ENCODE measurements around the gene ACTA2. TPM values are rescaled to one million over a fixed set of nuclear protein-coding genes. Genes with fewer than 3 reads are reported as not detected.
A peak's percentile ranks its signal among the peaks of the same experiment; 100 is the strongest.
"Not testable (repeated sequence)": the region's sequence is repeated elsewhere in the genome, so short reads cannot be mapped to it uniquely, and the experiment has no call there.

The ACTA2 gene
- total RNA-seq, 2 donors from 2014 or later = not detected

DNA sequence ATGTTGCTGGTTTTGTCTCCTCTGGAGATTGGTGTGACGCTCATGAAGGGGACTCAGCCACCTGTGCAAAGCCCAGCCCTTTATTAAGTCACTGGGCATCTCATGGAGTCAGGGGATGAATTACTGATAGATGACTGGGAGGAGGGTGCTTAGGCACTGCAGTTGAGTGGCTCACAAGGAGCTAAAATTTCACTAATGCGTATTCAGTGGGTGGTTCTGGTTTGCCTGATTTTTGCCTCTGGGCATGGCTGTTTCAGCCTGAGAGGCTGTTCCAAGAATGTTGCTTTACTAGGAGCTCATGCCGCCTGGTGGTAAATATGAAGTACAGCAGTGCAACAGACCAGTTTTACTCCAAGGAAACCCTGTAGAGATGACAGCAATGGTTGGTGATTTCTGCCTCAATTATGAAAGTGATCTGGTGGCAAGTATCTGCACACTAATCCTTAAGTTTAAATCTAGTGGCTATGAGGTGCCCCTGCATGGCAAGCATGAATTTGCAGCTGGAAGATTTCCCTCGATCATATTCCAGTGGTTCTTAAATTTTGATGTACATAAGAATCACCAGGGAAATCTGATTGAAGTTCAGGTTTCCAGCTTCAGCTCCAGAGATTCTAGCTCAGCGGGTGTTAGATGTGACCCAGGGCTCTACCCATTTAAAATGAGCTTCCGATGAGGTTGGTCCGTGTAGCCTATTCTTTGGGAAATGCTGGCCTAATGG lies 19.9 kb downstream of the ACTA2 start:
- TF ChIP-seq, protein P1, sequence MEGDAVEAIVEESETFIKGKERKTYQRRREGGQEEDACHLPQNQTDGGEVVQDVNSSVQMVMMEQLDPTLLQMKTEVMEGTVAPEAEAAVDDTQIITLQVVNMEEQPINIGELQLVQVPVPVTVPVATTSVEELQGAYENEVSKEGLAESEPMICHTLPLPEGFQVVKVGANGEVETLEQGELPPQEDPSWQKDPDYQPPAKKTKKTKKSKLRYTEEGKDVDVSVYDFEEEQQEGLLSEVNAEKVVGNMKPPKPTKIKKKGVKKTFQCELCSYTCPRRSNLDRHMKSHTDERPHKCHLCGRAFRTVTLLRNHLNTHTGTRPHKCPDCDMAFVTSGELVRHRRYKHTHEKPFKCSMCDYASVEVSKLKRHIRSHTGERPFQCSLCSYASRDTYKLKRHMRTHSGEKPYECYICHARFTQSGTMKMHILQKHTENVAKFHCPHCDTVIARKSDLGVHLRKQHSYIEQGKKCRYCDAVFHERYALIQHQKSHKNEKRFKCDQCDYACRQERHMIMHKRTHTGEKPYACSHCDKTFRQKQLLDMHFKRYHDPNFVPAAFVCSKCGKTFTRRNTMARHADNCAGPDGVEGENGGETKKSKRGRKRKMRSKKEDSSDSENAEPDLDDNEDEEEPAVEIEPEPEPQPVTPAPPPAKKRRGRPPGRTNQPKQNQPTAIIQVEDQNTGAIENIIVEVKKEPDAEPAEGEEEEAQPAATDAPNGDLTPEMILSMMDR (conservative IDR thresholded peaks at IDR 0.05) = peak; percentile 90
- no peaks in the 10 kb centered on the region for H3K36me3 ChIP-seq (ENCODE audit: control insufficient read depth, insufficient read depth, low read length)
- WGBS, 2 experiments (ENCODE audit: insufficient coverage in 1 of 2, insufficient read length in 1 of 2) = 57 to 58% methylated on average over 5 to 7 of the region's 7 CpGs
- H3K4me3 Mint-ChIP-seq = no peak overlapping the region
- H3K4me1 Mint-ChIP-seq = peaks cover 11% of the 10 kb centered on the region
- H3K27ac Mint-ChIP-seq = no peak overlapping the region
- H3K9me3 ChIP-seq (ENCODE audit: control insufficient read depth, low read length) = no peaks in the 10 kb centered on the region
- H3K4me3 ChIP-seq (ENCODE audit: low read length) = no peak overlapping the region
- no peak overlapping the region for H3K9ac ChIP-seq (ENCODE audit: extremely low read depth, low read length, poor library complexity, severe bottlenecking)
- H3K9me3 Mint-ChIP-seq = no peaks in the 10 kb centered on the region
- no peaks in the 10 kb centered on the region for H3K36me3 Mint-ChIP-seq (ENCODE audit: low read depth)
- peaks cover 24% of the 10 kb centered on the region for H3K27me3 ChIP-seq (ENCODE audit: control insufficient read depth, insufficient read depth, low read length, poor library complexity, severe bottlenecking)
- peaks cover 17% of the 10 kb centered on the region for H3K27me3 Mint-ChIP-seq (ENCODE audit: insufficient read depth)
- peak; percentile 76 for DNase-seq
- H3K4me1 ChIP-seq (ENCODE audit: control insufficient read depth, insufficient read depth, low read length) = no peaks in the 10 kb centered on the region
- H3K27ac ChIP-seq (ENCODE audit: low read depth, low read length) = no peak overlapping the region

DNA sequence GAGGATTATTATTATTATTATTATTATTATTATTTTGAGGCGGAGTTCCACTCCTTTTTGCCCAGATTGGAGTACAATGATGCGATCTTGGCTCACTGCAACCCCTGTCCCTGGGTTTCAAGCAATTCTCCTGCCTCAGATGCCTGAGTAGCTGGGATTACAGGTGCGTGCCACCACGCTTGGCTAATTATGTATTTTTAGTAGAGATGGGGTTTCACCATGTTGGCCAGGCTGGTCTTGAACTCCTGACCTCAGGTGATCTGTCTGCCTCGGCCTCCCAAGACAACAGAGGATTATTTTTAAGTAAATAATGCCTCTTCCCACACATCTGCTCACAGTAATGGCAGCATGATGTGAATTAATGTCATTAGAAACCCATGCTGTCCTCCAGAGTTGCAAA lies 20.5 kb downstream of the ACTA2 start:
- not testable (repeated sequence) for H3K9ac ChIP-seq (ENCODE audit: extremely low read depth, low read length, poor library complexity, severe bottlenecking); H3K9me3 ChIP-seq (ENCODE audit: control insufficient read depth, low read length); H3K9me3 Mint-ChIP-seq; H3K4me3 Mint-ChIP-seq; H3K36me3 Mint-ChIP-seq (ENCODE audit: low read depth); H3K27ac Mint-ChIP-seq; DNase-seq; H3K4me1 ChIP-seq (ENCODE audit: control insufficient read depth, insufficient read depth, low read length); H3K27ac ChIP-seq (ENCODE audit: low read depth, low read length); H3K36me3 ChIP-seq (ENCODE audit: control insufficient read depth, insufficient read depth, low read length); H3K4me3 ChIP-seq (ENCODE audit: low read length)
- Mint-ChIP-seq H3K27me3 (ENCODE audit: insufficient read depth) (peaks cover 17% of the 10 kb centered on the region), H3K4me1 (peaks cover 17% of the 10 kb centered on the region)
- peaks cover 24% of the 10 kb centered on the region for H3K27me3 ChIP-seq (ENCODE audit: control insufficient read depth, insufficient read depth, low read length, poor library complexity, severe bottlenecking)
- 84 to 94% methylated on average over 2 to 5 of the region's 5 CpGs for WGBS, 2 experiments (ENCODE audit: insufficient coverage in 1 of 2, insufficient read length in 1 of 2)

DNA sequence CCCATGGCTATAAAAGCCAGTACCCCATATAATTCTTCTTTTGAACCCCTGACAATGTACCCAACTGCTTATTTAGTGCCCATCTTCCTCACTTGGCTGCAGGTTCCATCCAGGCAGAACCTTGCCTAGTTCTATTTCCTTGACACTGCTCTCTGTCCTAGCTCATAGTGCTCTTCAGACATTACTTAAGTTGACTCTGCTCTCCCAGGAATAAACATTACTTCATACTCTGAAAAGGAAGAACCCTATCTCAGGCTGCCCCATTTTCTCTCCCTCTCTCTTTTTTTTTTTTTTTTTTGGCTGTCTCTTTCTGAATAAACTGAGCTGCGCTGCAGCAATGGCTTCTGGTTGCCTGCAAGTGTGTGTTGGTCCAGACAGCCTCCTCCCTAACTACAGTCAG lies 21.0 kb downstream of the ACTA2 start:
- peaks cover 24% of the 10 kb centered on the region for H3K27me3 ChIP-seq (ENCODE audit: control insufficient read depth, insufficient read depth, low read length, poor library complexity, severe bottlenecking)
- 100% methylated on average over 1 of the region's 1 CpG; no CpG with 5 or more reads in 1 of the 2 experiments for WGBS, 2 experiments (ENCODE audit: insufficient coverage in 1 of 2, insufficient read length in 1 of 2)
- no peaks in the 10 kb centered on the region for H3K36me3 ChIP-seq (ENCODE audit: control insufficient read depth, insufficient read depth, low read length)
- H3K9ac ChIP-seq (ENCODE audit: extremely low read depth, low read length, poor library complexity, severe bottlenecking) = no peak overlapping the region
- Mint-ChIP-seq H3K36me3 (ENCODE audit: low read depth) (no peaks in the 10 kb centered on the region), H3K27ac (no peak overlapping the region), H3K4me3 (no peak overlapping the region), H3K4me1 (peaks cover 22% of the 10 kb centered on the region), H3K9me3 (no peaks in the 10 kb centered on the region), H3K27me3 (ENCODE audit: insufficient read depth) (peaks cover 17% of the 10 kb centered on the region)
- H3K4me1 ChIP-seq (ENCODE audit: control insufficient read depth, insufficient read depth, low read length) = peaks cover 4% of the 10 kb centered on the region
- TF ChIP-seq, protein P1 (conservative IDR thresholded peaks at IDR 0.05) = no peak
- DNase-seq = no peak
- H3K9me3 ChIP-seq (ENCODE audit: control insufficient read depth, low read length) = no peaks in the 10 kb centered on the region
- no peak overlapping the region for H3K4me3 ChIP-seq (ENCODE audit: low read length)
- H3K27ac ChIP-seq (ENCODE audit: low read depth, low read length) = no peak overlapping the region

All from endodermal cell (in vitro differentiated cells).